HepG2 (cell line): ENCODE data around the gene ST8SIA3. TPM values are rescaled to one million over a fixed set of nuclear protein-coding genes. Genes with fewer than 3 reads are reported as not detected.

Experiments used
- ATM ChIP-seq: fragments of 450-650 bp; IDR thresholded peaks from 2 replicates; pipeline ENCODE4 v1.7.1; 2017; ENCODE audit warnings: mild to moderate bottlenecking, borderline replicate concordance
- JUN ChIP-seq: sonication (generic); formaldehyde crosslinking; IDR thresholded peaks from 2 replicates; pipeline ENCODE4 v1.4.0; 2020; ENCODE audit warnings: mild to moderate bottlenecking, missing genetic modification reagents
- KDM2A ChIP-seq: sonication (generic); formaldehyde crosslinking; IDR thresholded peaks from 2 replicates; pipeline ENCODE4 v1.4.0; 2020; ENCODE audit warnings: low read depth, missing genetic modification reagents, borderline replicate concordance
- KLF11 ChIP-seq: IDR thresholded peaks from 2 replicates; pipeline ENCODE4 v1.6.1; 2016; ENCODE audit warnings: missing compliant biosample characterization
- LRRFIP1 ChIP-seq: sonication (generic); formaldehyde crosslinking; conservative IDR thresholded peaks from 2 replicates; pipeline ENCODE4 v1.4.0; 2020; ENCODE audit warnings: missing genetic modification reagents
- SMAD9 ChIP-seq: sonication (generic); formaldehyde crosslinking; IDR thresholded peaks from 2 replicates; pipeline ENCODE4 v1.5.1; 2020; ENCODE audit warnings: mild to moderate bottlenecking, missing genetic modification reagents
- SNAPC4 ChIP-seq: sonication (generic); formaldehyde crosslinking; IDR thresholded peaks from 2 replicates; pipeline ENCODE4 v1.4.0; 2020; ENCODE audit warnings: mild to moderate bottlenecking, missing genetic modification reagents
- TFAP4 ChIP-seq: sonication (generic); IDR thresholded peaks from 2 replicates; pipeline ENCODE4 v1.6.1; 2016; ENCODE audit warnings: low read depth, borderline replicate concordance
- ZFP41 ChIP-seq: sonication (generic); formaldehyde crosslinking; IDR thresholded peaks from 2 replicates; pipeline ENCODE4 v1.4.0; 2020; ENCODE audit warnings: mild to moderate bottlenecking, missing genetic modification reagents, borderline replicate concordance
- ZNF253 ChIP-seq: sonication (generic); formaldehyde crosslinking; IDR thresholded peaks from 2 replicates; pipeline ENCODE4 v1.8.0; 2022; ENCODE audit warnings: mild to moderate bottlenecking, missing genetic modification reagents, borderline replicate concordance
- ZNF326 ChIP-seq: sonication (generic); formaldehyde crosslinking; IDR thresholded peaks from 2 replicates; pipeline ENCODE4 v1.4.0; 2020; ENCODE audit warnings: missing genetic modification reagents, borderline replicate concordance
- ZNF414 ChIP-seq: sonication (generic); formaldehyde crosslinking; IDR thresholded peaks from 2 replicates; pipeline ENCODE4 v1.5.0; 2020; ENCODE audit warnings: missing genetic modification reagents
- ZSCAN9 ChIP-seq: IDR thresholded peaks from 2 replicates; pipeline ENCODE4 v1.6.1; 2016; ENCODE audit warnings: borderline replicate concordance
- polyA plus RNA-seq, 8 experiments: library from polyadenylated mRNA; depleted of rRNA in 3 of 8; stranded (reverse) in 7 of 8; unstranded in 1 of 8; fragments of >200 nt; fragmentation: Illumina TruSeq in 4 of 8; extraction: Trizol in 4 of 8; gene quantifications; 2 replicates each; pipeline versions ENCODE4 v1.2.1 to v1.2.3, GENCODE V29; 2011 to 2016; ENCODE audit warnings: low read depth in 4 of 8, missing spikeins in 1 of 8, mixed read lengths in 1 of 8; ENCODE audit not compliant: insufficient read depth in 1 of 8
- total RNA-seq, 5 experiments: library from RNA; depleted of rRNA; stranded (reverse); fragments of >200 nt; fragmentation: Illumina TruSeq; extraction: Trizol; gene quantifications; 2 replicates each; pipeline ENCODE4 v1.2.3, GENCODE V29; 2016; ENCODE audit warnings: low read depth in 1 of 5
- TF ChIP-seq, protein P1 (sequence below), 2 experiments: sonication (generic) in 1 of 2; formaldehyde crosslinking in 1 of 2; IDR thresholded peaks; 2 replicates each; pipeline versions ENCODE4 v1.6.1 to v1.9.0; 2014 to 2022; ENCODE audit warnings: antibody characterized with exemption in 1 of 2, borderline replicate concordance in 1 of 2, inconsistent platforms in 1 of 2, low read depth in 1 of 2, missing genetic modification reagents in 1 of 2

ST8SIA3 gene
- total and polyA plus RNA-seq, 2 of the 13 experiments (the other 11 are each of a cell fraction or from before 2014, with no cell fraction given): not detected

- no peak for TF ChIP-seq ZFP41 (CRISPR knock-in tag)
- no peak for TF ChIP-seq TFAP4
- peak; percentile 60; the same call in 1 of the 2 replicates for TF ChIP-seq ZNF253 (CRISPR knock-in tag)
- TF ChIP-seq SNAPC4: no peak
- TF ChIP-seq ZSCAN9 (CRISPR knock-in tag): peak; percentile 87
- TF ChIP-seq ATM: no peak
- no peak for TF ChIP-seq ZNF326
- TF ChIP-seq, protein P1, sequence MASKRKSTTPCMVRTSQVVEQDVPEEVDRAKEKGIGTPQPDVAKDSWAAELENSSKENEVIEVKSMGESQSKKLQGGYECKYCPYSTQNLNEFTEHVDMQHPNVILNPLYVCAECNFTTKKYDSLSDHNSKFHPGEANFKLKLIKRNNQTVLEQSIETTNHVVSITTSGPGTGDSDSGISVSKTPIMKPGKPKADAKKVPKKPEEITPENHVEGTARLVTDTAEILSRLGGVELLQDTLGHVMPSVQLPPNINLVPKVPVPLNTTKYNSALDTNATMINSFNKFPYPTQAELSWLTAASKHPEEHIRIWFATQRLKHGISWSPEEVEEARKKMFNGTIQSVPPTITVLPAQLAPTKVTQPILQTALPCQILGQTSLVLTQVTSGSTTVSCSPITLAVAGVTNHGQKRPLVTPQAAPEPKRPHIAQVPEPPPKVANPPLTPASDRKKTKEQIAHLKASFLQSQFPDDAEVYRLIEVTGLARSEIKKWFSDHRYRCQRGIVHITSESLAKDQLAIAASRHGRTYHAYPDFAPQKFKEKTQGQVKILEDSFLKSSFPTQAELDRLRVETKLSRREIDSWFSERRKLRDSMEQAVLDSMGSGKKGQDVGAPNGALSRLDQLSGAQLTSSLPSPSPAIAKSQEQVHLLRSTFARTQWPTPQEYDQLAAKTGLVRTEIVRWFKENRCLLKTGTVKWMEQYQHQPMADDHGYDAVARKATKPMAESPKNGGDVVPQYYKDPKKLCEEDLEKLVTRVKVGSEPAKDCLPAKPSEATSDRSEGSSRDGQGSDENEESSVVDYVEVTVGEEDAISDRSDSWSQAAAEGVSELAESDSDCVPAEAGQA (IDR thresholded peaks at IDR 0.05; ENCODE audit: low read depth): no peak
- TF ChIP-seq, protein P1 (CRISPR knock-in tag; IDR thresholded peaks at IDR 0.05; ENCODE audit: borderline replicate concordance): peak; percentile 93; the same call in 1 of the 2 replicates
- no peak for TF ChIP-seq JUN (CRISPR knock-in tag)
- no peak for TF ChIP-seq KLF11 (CRISPR knock-in tag)
- TF ChIP-seq SMAD9 (CRISPR knock-in tag): no peak
- no peak for TF ChIP-seq LRRFIP1
- peak; percentile 54; the same call in 1 of the 2 replicates for TF ChIP-seq KDM2A (CRISPR knock-in tag)
- no peak for TF ChIP-seq ZNF414 (CRISPR knock-in tag)
Observed at GRCh38 chr18:57353940-57354461, 1.6 kb downstream of the ST8SIA3 start (continued).
